GDM1 (cell line): ENCODE measurements around the gene LAMB4.

ENCODE experiments used
- DNase-seq: peaks from one replicate; lab custom pipeline; 2025; lab: John Stamatoyannopoulos, UW

The LAMB4 gene

GRCh38 chr7:108078211-108078673 is 51.9 kb downstream of the LAMB4 start:
- DNase-seq = no peak

- no peak for DNase-seq
Observed at GRCh38 chr7:108077709-108078108, 52.5 kb downstream of the LAMB4 start.

- no peak for DNase-seq
Observed at GRCh38 chr7:108076156-108076555, 54.0 kb downstream of the LAMB4 start.

GRCh38 chr7:108073305-108074070 is 56.7 kb downstream of the LAMB4 start:
- DNase-seq = no peak

GRCh38 chr7:108072739-108073138 is 57.4 kb downstream of the LAMB4 start:
- DNase-seq = no peak

- no peak for DNase-seq
Observed at GRCh38 chr7:108072116-108072515, 58.0 kb downstream of the LAMB4 start.

- no peak for DNase-seq
Observed at GRCh38 chr7:108071551-108071950, 58.6 kb downstream of the LAMB4 start.

- DNase-seq = no peak
Observed at GRCh38 chr7:108069646-108070045, 60.5 kb downstream of the LAMB4 start.

- DNase-seq = no peak
Observed at GRCh38 chr7:108067844-108068243, 62.3 kb downstream of the LAMB4 start.

- DNase-seq = no peak
Observed at GRCh38 chr7:108066486-108066885, 63.7 kb downstream of the LAMB4 start.

GRCh38 chr7:108063520-108063933 is 66.6 kb downstream of the LAMB4 start:
- DNase-seq = no peak

- no peak for DNase-seq
Observed at GRCh38 chr7:108062250-108063014, 67.7 kb downstream of the LAMB4 start.

GRCh38 chr7:108059526-108059925 is 70.6 kb downstream of the LAMB4 start:
- DNase-seq = no peak

- DNase-seq = no peak
Observed at GRCh38 chr7:108057951-108058481, 72.1 kb downstream of the LAMB4 start.

GRCh38 chr7:108055611-108056021 is 74.5 kb downstream of the LAMB4 start:
- no peak for DNase-seq

GRCh38 chr7:108054537-108054936 is 75.6 kb downstream of the LAMB4 start:
- no peak for DNase-seq

GRCh38 chr7:108053250-108053649 is 76.9 kb downstream of the LAMB4 start:
- no peak for DNase-seq

GRCh38 chr7:108051454-108051853 is 78.7 kb downstream of the LAMB4 start:
- no peak for DNase-seq

GRCh38 chr7:108049962-108050361 is 80.2 kb downstream of the LAMB4 start:
- no peak for DNase-seq

GRCh38 chr7:108048422-108048821 is 81.7 kb downstream of the LAMB4 start:
- no peak for DNase-seq

- no peak for DNase-seq
Observed at GRCh38 chr7:108046952-108047506, 83.1 kb downstream of the LAMB4 start.

GRCh38 chr7:108045669-108046068 is 84.5 kb downstream of the LAMB4 start:
- DNase-seq = no peak

- DNase-seq = no peak
Observed at GRCh38 chr7:108045154-108045553, 85.0 kb downstream of the LAMB4 start.
